ENCODE results near the gene GNB1. TPM values are rescaled to one million over a fixed set of nuclear protein-coding genes. Genes with fewer than 3 reads are reported as not detected.
A peak's percentile ranks its signal among the peaks of the same experiment; 100 is the strongest.

The GNB1 gene
- total RNA-seq, 2 experiments from 2014 or later: 360 to 394 TPM

- Mint-ChIP-seq H3K27ac (no peak overlapping the region), H3K36me3 (peaks cover 13% of the 10 kb centered on the region), H3K9me3 (no peaks in the 10 kb centered on the region), H3K4me3 (no peak overlapping the region), H3K27me3 (no peaks in the 10 kb centered on the region), H3K4me1 (peaks cover 46% of the 10 kb centered on the region)
- DNase-seq: no peak
Measured at GRCh38 chr1:1847061-1847850, 43.6 kb downstream of the GNB1 start.

DNA sequence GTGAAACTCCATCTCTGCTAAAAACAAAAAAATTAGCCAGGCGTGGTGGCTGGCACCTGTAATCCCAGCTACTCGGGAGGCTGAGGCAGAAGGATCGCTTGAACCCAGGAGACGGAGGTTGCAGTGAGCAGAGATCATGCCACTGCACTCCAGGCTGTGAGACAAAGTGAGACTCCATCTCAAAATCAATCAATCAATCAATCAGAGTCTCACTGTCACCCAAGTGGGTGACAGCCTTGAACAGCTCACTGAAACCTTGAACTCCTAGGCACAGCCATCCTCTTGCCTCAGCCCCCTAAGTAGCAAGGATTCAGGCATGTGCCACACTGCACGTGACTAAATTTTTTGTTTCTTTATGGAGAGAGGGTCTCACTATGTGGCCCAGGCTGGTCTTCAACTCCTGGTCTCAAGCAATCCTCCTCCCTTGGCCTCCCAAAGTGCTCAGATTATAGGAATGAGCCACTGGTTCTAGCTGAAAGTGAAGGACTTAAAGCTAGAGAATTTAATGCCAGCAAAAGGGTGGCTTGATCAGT is 44.4 kb downstream of the GNB1 start:
- Mint-ChIP-seq H3K9me3 (no peaks in the 10 kb centered on the region), H3K4me3 (no peak overlapping the region), H3K27ac (peak overlapping the region; percentile 56), H3K36me3 (peaks cover 12% of the 10 kb centered on the region), H3K27me3 (no peaks in the 10 kb centered on the region), H3K4me1 (peaks cover 51% of the 10 kb centered on the region)
- no peak for DNase-seq

GRCh38 chr1:1842360-1843146 is 48.3 kb downstream of the GNB1 start:
- H3K4me3 Mint-ChIP-seq: no peak overlapping the region
- peaks cover 45% of the 10 kb centered on the region for H3K4me1 Mint-ChIP-seq
- peaks cover 12% of the 10 kb centered on the region for H3K36me3 Mint-ChIP-seq
- H3K27me3 Mint-ChIP-seq: no peaks in the 10 kb centered on the region
- peak overlapping the region; percentile 30 for H3K27ac Mint-ChIP-seq
- H3K9me3 Mint-ChIP-seq: no peaks in the 10 kb centered on the region
- DNase-seq: no peak

- H3K4me3 Mint-ChIP-seq: peak overlapping the region; percentile 10
- H3K9me3 Mint-ChIP-seq: no peaks in the 10 kb centered on the region
- DNase-seq: no peak
- H3K4me1 Mint-ChIP-seq: peaks cover 37% of the 10 kb centered on the region
- H3K27ac Mint-ChIP-seq: peak overlapping the region; percentile 76
- peaks cover 11% of the 10 kb centered on the region for H3K36me3 Mint-ChIP-seq
- H3K27me3 Mint-ChIP-seq: no peaks in the 10 kb centered on the region
Measured at GRCh38 chr1:1841575-1841995, 49.3 kb downstream of the GNB1 start.

DNA sequence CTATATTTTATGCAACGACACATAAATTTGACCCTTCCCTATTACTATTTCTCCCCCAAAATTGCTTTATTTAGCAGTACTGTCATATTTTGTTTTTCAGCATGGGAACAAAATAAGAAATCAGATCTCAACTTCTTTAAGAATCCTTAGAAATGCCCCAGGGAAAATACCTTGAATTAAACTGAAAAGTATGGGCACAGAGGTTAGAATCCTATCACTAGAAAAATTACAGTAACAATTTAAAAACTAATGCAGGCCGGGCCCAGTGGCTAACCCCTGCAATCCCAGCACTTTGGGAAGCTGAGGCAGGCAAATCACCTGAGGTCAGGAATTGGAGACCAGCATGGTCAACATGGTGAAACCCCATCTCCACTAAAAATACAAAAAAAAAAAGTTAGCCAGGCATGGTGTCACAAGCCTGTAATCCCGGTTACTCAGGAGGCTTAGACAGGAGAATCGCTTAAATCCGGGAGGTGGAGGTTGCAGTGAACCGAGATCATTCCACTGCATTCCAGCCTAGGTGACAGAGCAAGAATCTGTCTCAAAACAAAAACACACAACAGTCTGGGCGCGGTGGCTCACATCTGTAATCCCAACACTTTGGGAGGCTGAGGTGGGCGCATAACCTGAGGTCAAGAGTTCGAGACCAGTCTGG is 51.4 kb downstream of the GNB1 start:
- no peak overlapping the region for H3K4me3 Mint-ChIP-seq
- H3K4me1 Mint-ChIP-seq: peaks cover 24% of the 10 kb centered on the region
- H3K9me3 Mint-ChIP-seq: no peaks in the 10 kb centered on the region
- no peaks in the 10 kb centered on the region for H3K27me3 Mint-ChIP-seq
- no peak overlapping the region for H3K27ac Mint-ChIP-seq
- H3K36me3 Mint-ChIP-seq: peaks cover 8% of the 10 kb centered on the region
- DNase-seq: no peak

DNA sequence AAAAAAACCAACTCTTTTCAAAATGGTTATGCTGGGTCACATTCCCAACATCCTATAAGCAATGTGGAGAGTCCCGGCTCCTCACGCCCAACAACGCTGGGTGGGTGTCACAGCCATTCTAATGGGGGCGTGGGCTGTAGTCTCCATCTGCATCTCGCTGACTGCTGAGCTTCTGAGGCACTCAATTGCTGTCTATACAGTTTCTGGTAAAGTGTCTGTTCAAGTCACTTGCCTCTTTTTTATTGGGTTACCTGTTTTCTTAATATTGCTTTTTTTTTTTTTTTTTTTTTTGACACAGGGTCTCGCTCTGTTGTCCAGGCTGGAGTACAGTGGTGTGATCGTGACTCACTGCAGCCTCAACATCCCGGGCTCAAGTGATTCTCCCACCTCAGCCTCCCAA is 54.8 kb downstream of the GNB1 start:
- Mint-ChIP-seq H3K36me3 (peaks cover 8% of the 10 kb centered on the region), H3K9me3 (no peaks in the 10 kb centered on the region), H3K27me3 (no peaks in the 10 kb centered on the region), H3K27ac (no peak overlapping the region), H3K4me3 (no peak overlapping the region), H3K4me1 (peaks cover 20% of the 10 kb centered on the region)
- DNase-seq: no peak

- Mint-ChIP-seq H3K9me3 (no peaks in the 10 kb centered on the region), H3K4me3 (no peak overlapping the region), H3K36me3 (peaks cover 8% of the 10 kb centered on the region), H3K27me3 (no peaks in the 10 kb centered on the region), H3K4me1 (peaks cover 18% of the 10 kb centered on the region), H3K27ac (no peak overlapping the region)
- DNase-seq: no peak
Measured at GRCh38 chr1:1835546-1835945, 55.3 kb downstream of the GNB1 start.

GRCh38 chr1:1833916-1834325 is 57.0 kb downstream of the GNB1 start:
- no peak for DNase-seq
- Mint-ChIP-seq H3K36me3 (peaks cover 10% of the 10 kb centered on the region), H3K27me3 (no peaks in the 10 kb centered on the region), H3K4me1 (peaks cover 18% of the 10 kb centered on the region), H3K4me3 (no peak overlapping the region), H3K27ac (peak overlapping the region; percentile 55), H3K9me3 (no peaks in the 10 kb centered on the region)

- Mint-ChIP-seq H3K27me3 (no peaks in the 10 kb centered on the region), H3K36me3 (peaks cover 6% of the 10 kb centered on the region), H3K4me1 (peaks cover 21% of the 10 kb centered on the region), H3K9me3 (no peaks in the 10 kb centered on the region), H3K27ac (peak overlapping the region; percentile 55), H3K4me3 (no peak overlapping the region)
- DNase-seq: no peak
Measured at GRCh38 chr1:1833456-1833855, 57.4 kb downstream of the GNB1 start.

DNA sequence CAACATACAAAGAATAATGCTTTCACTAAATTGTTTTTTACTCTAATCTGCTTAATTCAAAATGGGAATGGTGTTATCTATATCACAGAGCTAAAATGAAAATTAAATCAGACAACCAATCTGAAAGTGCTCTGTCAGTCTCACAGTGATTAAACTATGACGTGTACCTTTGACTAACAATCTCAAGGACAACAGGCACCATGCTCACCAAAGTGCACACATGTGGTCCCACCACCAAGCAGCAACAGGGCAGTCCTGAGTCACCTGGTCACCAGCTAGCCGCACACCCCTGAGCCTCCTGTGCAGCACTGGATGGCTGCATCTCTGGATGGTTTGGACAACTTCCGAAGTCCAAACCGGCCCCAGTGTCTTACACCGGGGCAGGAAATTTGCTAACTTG is 58.1 kb downstream of the GNB1 start:
- peak overlapping the region; percentile 59 for H3K27ac Mint-ChIP-seq
- no peak overlapping the region for H3K4me3 Mint-ChIP-seq
- DNase-seq: no peak

DNA sequence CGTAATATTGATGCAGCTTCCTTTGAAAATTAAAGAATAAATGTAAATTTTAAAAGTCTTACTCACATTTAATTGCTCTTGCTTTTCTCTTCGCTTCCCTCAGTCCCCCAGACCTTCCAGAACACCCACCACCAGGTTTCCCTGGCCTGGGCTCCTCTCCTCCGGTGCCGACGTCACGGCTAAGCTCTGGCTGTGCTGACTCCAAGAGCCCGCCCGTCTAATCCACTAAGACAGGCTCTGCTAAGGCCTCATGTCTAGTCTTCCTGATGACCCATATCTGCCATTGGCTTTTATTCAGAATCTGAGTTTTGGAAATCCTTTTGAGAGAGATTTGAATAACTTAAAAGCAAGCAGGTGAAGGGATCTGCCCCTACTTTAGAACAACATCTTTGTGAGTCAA is 58.7 kb downstream of the GNB1 start:
- H3K36me3 Mint-ChIP-seq: peaks cover 3% of the 10 kb centered on the region
- DNase-seq: no peak

More for the DNA sequence above, 58.1 kb downstream of the GNB1 start:
- Mint-ChIP-seq H3K36me3 (peaks cover 3% of the 10 kb centered on the region), H3K27me3 (no peaks in the 10 kb centered on the region), H3K4me1 (peaks cover 23% of the 10 kb centered on the region), H3K9me3 (no peaks in the 10 kb centered on the region)

DNA sequence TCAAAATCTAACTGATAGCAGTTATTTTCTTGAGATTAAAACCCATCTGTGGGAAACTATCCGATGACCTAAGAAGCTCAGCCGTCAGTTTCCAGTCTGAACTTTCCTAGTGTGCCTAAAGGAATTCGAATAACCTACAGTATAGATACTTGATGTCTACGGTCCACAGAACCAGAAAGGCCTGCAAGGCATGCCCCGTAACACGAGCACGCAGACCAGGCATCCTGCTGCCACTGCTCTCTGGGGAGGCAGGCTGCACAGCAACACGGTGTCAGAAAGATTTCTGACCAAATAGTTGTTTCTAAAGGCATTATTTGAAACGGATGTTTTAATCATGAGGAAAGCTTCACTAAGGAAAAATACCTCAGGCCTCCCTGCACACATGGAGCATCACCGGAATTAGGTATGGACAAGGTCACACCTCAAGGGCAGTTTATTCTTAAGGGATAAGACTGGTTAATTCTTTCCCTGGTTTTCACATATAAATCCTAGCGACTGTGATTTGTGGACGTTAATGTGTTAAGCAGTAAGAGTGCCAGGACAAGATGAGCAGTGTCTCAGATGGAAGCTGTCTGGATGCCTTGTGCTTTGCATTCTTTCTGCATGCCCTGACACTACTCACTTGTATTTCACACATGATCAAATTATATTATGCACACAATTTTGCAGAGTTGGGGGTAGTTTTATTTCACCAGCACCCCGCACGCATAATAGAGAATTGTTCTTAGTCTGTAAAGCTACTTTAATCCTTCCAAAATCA is 63.6 kb downstream of the GNB1 start:
- peaks cover 35% of the 10 kb centered on the region for H3K4me1 Mint-ChIP-seq
- H3K27ac Mint-ChIP-seq: peak overlapping the region; percentile 38
- H3K36me3 Mint-ChIP-seq: peaks cover 17% of the 10 kb centered on the region
- no peaks in the 10 kb centered on the region for H3K9me3 Mint-ChIP-seq
- no peaks in the 10 kb centered on the region for H3K27me3 Mint-ChIP-seq
- H3K4me3 Mint-ChIP-seq: no peak overlapping the region
- no peak for DNase-seq

More for the DNA sequence above, 58.7 kb downstream of the GNB1 start:
- Mint-ChIP-seq H3K9me3 (no peaks in the 10 kb centered on the region), H3K4me1 (peaks cover 23% of the 10 kb centered on the region), H3K27ac (peak overlapping the region; percentile 68), H3K27me3 (no peaks in the 10 kb centered on the region), H3K4me3 (no peak overlapping the region)

DNA sequence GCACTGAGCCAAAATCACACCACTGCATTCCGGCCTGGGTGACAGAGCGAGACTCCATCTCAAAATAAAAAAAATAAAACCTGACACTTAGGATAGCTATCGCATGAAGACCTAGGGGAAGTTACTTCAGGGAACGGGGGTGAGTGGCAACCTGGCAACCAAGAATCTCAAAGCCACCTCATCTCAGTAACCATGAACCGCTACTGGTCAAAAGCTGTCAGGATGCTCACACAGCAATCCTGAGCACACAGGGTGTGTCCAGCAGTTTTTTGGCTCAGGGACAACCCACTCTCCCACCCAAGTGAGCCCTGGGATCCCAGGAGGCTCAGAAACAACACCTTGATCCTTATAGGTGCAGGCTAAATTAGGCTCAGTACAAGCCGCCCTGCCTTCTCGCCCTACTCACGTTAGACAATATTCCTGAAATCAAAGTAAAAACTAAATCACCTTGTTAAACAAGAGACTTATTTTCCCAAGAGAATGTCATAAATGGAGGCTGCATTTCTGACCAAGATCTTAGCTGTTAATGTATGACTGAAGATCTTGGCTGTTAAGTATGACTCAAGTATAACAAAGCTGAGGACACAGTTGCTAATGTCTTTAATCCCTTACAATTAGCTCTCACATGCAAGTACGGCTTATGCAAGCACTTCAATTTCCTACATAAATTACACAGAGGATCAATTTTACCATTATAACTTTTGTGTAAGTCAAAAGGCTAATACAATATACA is 64.4 kb downstream of the GNB1 start:
- peaks cover 17% of the 10 kb centered on the region for H3K36me3 Mint-ChIP-seq
- no peak overlapping the region for H3K4me3 Mint-ChIP-seq

DNA sequence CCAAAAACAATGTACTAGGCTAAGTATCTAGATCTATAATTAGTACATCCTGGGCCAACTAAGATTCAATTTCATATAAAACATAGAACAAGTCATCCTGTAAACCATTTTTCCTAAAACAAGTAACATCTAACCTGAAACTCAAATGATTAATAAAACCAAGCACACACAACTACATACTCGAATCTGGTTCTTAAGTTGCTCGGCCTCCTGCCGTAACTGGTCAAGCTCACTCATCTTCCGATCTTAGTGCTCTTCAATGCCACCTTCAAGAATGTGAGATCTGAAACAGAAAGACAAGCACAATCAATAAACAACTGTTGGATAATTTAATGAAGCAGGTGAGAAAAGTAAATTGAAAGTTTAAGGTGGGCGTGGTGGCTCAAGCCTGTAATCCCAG is 65.7 kb downstream of the GNB1 start:
- Mint-ChIP-seq H3K4me3 (no peak overlapping the region), H3K36me3 (peaks cover 22% of the 10 kb centered on the region), H3K27ac (peak overlapping the region; percentile 73), H3K4me1 (peaks cover 36% of the 10 kb centered on the region), H3K9me3 (no peaks in the 10 kb centered on the region), H3K27me3 (no peaks in the 10 kb centered on the region)
- DNase-seq: no peak

More for the DNA sequence above, 64.4 kb downstream of the GNB1 start:
- no peak for DNase-seq
- Mint-ChIP-seq H3K9me3 (no peaks in the 10 kb centered on the region), H3K4me1 (peaks cover 34% of the 10 kb centered on the region), H3K27me3 (no peaks in the 10 kb centered on the region), H3K27ac (peak overlapping the region; percentile 16)

Measured in activated naive CD8-positive, alpha-beta T cell treated with anti-CD3 and anti-CD28 coated beads for 36 hours (primary cell).